GM18499 (cell line): ENCODE measurements around the gene KNDC1.
"Not testable (repeated sequence)": the region's sequence is repeated elsewhere in the genome, so short reads cannot be mapped to it uniquely, and the experiment has no call there.

Experiments used
- ATAC-seq: cut with Tn5 transposase; IDR thresholded peaks from one replicate; pipeline ENCODE4 v1.9.1; 2021; ENCODE audit warnings: moderate number of reproducible peaks; ENCODE audit not compliant: insufficient read depth, unreplicated experiment

Gene KNDC1

DNA sequence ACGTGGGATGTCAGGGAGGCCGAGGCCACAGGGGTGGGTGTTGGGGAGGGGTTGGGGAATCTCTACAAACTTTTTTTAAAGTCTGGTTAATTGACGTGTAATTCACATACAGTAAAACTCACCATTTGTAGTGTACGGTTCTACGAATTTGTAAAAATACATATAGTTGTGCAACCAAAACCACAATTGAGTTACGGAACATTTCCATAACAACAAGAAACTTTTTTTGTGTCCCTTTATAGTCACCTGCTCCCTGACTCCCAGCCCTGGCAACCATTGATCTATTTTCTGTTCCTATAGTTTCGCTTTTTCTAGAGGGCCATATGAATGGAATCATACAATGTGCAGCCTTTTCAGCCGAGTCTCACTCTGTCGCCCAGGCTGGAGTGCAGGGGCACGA, 74.8 kb downstream of the KNDC1 start:
- ATAC-seq: not testable (repeated sequence)

- ATAC-seq: no peak
These were observed 75.3 kb downstream of the KNDC1 start for GRCh38 chr10:133235265-133235855.

DNA sequence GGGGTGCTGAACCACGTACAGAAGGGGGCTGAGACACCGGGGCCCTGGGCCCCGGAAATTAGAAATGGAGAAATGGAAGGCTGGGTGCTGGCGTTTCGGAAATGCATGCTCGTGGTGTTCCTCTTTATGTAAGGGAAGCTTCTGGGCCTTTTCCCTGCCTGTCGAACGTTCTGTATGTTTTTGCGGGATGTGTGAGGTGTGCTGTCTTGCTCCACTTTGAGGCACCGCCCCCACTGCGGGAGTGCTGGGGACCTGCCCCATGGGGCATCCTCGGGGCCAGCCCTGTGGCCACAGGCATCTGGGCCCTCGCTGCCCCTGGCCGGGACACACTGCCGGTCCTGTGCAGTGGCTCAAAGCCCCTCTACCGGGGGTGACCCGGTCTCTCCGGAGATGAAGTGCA, 75.9 kb downstream of the KNDC1 start:
- ATAC-seq: no peak

DNA sequence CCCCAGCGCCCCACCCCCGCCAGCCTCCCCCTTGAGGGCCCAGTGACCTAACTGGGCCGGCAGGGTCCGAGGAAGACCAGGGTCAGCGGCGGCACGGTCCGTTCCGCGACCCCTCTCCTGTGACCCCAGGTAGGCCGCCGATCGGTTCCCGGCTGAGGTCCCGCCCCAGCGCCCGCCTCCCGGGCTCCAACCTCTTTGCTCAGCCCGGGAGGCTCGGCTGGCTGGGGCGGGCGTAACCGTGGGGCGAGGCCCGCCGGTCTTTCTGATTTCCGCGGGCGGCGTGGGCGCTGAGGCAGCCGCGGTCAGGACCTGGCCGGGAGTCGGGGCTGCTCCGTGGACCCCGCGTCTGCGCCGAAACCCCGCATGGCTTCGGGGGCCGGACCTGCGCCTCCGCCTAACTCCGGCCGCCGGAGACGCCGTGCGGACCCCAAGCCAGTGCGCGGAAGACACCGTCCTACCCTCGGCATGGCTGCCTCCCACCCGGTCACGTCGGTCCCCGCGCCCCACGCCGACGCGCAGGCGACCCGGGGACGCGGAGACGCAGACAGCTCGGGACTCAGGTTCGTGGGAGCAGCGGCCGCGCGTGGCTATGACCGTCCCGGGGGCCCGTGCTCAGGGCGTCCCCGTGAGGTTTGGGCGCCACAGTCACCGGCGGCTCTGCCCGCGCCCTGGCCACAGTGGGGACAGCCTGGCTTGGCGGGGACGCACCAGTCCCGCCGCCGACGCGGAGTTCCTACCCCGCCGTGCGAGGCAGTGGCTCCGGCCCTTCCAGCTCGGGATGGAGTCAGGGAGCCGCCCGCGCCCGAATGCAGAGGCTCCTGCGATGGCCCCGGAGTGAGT, 76.6 kb downstream of the KNDC1 start:
- ATAC-seq: no peak

GRCh38 chr10:133237241-133237587, 77.2 kb downstream of the KNDC1 start:
- ATAC-seq: no peak

GRCh38 chr10:133237588-133238465, 77.8 kb downstream of the KNDC1 start, which contains the start of gene VENTX:
TSS of gene VENTX (plus strand) at chr10:133237855. CDS start at chr10:133237915, 60 bp downstream.
- ATAC-seq: no peak

GRCh38 chr10:133238466-133238804, 78.4 kb downstream of the KNDC1 start:
- ATAC-seq: no peak

- ATAC-seq: no peak
These were observed 80.0 kb downstream of the KNDC1 start for GRCh38 chr10:133239990-133240389.

GRCh38 chr10:133241501-133242205, 81.6 kb downstream of the KNDC1 start:
- no peak for ATAC-seq

- no peak for ATAC-seq
These were observed 82.8 kb downstream of the KNDC1 start for GRCh38 chr10:133242611-133243356.

- ATAC-seq: no peak
These were observed 83.6 kb downstream of the KNDC1 start for GRCh38 chr10:133243593-133243992.

GRCh38 chr10:133245439-133246235, 85.6 kb downstream of the KNDC1 start:
- no peak for ATAC-seq

DNA sequence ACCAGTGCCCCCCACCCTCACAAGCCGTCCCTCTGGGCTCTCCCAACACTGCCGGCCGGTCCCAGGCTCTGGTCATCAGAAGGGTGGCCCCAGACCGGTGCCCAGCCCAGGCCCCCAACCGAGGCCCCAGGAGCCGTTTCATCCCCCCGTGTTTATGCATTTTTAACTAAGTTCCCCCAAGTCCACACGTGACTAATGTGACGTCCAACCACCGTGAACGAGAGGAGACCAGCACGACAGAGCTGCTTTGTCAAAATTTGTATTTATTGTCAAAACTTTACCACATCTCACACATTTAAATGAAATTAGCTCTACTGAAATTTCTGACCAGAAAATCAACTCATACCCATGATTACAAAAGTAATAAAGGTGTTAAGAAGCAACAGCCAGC, 86.2 kb downstream of the KNDC1 start:
- ATAC-seq: no peak

- no peak for ATAC-seq
These were observed 87.8 kb downstream of the KNDC1 start for GRCh38 chr10:133247681-133248333.

DNA sequence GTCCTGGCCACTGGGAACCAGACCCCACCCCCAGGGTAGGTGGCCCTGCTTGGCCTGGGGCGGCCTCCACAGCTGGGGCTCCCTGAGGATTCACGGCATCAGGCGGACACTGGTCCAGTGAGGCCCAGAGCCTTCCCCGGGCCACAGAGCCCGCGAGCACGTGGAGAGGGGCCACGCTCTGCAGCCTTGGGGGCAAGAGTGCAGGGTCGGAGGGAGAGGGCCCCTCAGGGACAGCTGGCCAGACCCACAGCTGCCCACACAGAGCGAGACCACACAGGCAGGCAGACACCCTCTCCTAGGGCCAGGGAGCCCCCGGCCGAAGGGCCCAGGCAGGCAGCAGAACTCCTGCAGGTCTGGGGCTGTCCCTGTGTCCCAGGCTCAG, 88.3 kb downstream of the KNDC1 start:
- ATAC-seq: no peak

DNA sequence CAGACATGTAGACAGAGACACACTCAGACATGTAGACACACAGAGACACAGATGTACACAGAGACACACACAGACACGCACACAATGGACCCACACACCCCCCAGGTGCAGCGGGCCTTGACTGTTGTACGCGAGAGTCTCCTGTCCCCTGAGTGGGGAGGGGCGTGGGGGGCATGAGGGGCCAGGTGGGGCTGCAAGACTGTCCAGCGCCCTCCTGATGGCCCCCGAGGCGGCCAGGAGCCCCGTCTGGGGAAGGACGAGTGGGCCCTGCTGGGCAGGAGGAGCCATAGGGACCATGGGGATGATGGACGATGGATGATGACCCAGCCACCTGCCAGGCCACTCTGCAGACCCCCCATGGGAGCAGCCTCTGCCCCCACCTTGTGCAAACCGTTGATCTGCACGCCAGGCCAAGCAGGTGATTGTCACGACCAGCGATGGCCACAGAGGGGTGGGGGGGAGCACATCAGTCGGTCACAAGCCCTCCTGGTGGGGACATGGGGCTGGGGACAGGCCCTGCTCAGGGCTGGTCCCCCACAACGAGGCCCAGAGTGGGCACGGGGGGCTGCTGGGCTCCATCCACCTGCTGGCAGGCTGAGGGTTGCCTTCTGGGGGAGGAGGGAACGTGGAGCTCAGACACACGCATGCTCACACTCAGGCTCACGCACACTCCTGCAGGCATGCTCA, 89.2 kb downstream of the KNDC1 start:
- ATAC-seq: no peak

- no peak for ATAC-seq
These were observed 90.1 kb downstream of the KNDC1 start for GRCh38 chr10:133249975-133250754.
